ENCODE results near the gene GPR180.

GPR180 gene

DNA sequence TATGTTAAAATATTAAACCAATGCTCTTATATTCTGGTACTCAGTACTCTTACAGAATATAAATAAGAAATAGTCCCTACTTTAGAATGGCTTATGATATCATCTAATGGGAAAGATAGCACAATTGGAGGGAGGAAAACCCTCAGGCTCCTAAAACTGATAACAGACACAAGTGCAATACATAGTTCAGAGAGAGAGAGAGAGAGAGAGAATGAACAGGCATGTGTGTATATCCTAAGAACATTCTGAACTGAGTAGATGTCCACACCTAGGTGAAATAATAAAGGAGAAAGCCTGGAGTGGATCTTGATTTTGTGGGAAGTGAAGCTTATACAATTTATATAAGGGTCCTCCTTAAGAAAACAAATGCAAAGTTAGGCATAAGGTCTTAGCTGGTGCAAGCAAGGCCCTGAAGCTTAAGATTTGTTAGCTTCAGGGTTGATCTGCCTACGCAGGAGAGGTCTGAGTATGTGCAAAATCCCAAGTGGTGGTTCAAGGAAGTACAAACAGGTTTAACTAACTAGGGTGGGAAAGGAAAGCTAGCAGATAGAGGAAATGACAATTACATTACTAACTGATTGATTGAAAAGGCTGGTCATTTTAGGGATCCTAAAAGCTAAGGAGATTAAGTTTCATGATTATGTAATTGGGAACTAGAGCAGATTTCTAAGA lies 57.4 kb downstream of the GPR180 start:
- no peaks in the 10 kb centered on the region for H3K79me2 ChIP-seq (ENCODE audit: insufficient read depth, low read length)
- H4K20me1 ChIP-seq (ENCODE audit: insufficient read depth, low read length, poor library complexity, severe bottlenecking): no peaks in the 10 kb centered on the region
- H3K9ac ChIP-seq (ENCODE audit: low read depth, low read length, poor library complexity, severe bottlenecking): no peak overlapping the region
- no peaks in the 10 kb centered on the region for H3F3A ChIP-seq (ENCODE audit: low read depth)
- H3K9me3 ChIP-seq (ENCODE audit: insufficient read depth, low read depth, low read length): no peaks in the 10 kb centered on the region
- H3K27me3 ChIP-seq (ENCODE audit: insufficient read depth, low read length, poor library complexity, severe bottlenecking): no peaks in the 10 kb centered on the region
- H2AFZ ChIP-seq (ENCODE audit: low read length): no peak overlapping the region
- no peaks in the 10 kb centered on the region for H3K4me1 ChIP-seq (ENCODE audit: insufficient read depth, low read length, poor library complexity, severe bottlenecking)
- TF ChIP-seq CTCF (conservative IDR thresholded peaks at IDR 0.05; ENCODE audit: low read length) (no peak), EZH2phosphoT487 (IDR thresholded peaks at IDR 0.05; ENCODE audit: borderline replicate concordance) (no peak)
- H3K4me2 ChIP-seq (ENCODE audit: low read depth, low read length, poor library complexity, severe bottlenecking): no peak overlapping the region
- H3K36me3 ChIP-seq (ENCODE audit: insufficient read depth, low read length): no peaks in the 10 kb centered on the region
- H3K4me3 ChIP-seq (ENCODE audit: low read length, poor library complexity, severe bottlenecking): no peak overlapping the region
- no peaks in the 10 kb centered on the region for H3K9me2 ChIP-seq (replicated peaks; ENCODE audit: low read depth, low read length)

DNA sequence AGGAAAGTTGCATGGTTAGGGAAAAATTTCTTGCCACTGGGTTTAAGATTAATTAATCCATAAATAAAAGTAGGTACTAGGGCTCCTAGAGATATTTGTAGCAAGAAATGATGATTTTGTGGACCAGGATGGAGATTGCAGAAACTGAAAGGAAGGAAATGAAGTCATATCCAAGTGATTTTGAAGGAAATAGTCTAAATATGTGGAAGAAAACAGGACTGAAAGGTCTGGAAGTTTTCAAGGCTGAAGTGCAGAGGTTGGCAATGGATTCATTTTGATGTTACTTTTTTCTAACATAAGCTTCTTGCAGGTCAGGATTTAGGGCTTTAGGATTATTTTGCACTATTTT lies 57.9 kb downstream of the GPR180 start:
- Histone ChIP-seq H3K4me1 (ENCODE audit: insufficient read depth, low read length, poor library complexity, severe bottlenecking) (no peaks in the 10 kb centered on the region), H3K4me2 (ENCODE audit: low read depth, low read length, poor library complexity, severe bottlenecking) (no peak overlapping the region), H3K9me2 (replicated peaks; ENCODE audit: low read depth, low read length) (no peaks in the 10 kb centered on the region), H3K9ac (ENCODE audit: low read depth, low read length, poor library complexity, severe bottlenecking) (no peak overlapping the region), H3K27me3 (ENCODE audit: insufficient read depth, low read length, poor library complexity, severe bottlenecking) (no peaks in the 10 kb centered on the region), H4K20me1 (ENCODE audit: insufficient read depth, low read length, poor library complexity, severe bottlenecking) (no peaks in the 10 kb centered on the region), H3K36me3 (ENCODE audit: insufficient read depth, low read length) (no peaks in the 10 kb centered on the region), H2AFZ (ENCODE audit: low read length) (no peak overlapping the region), H3K9me3 (ENCODE audit: insufficient read depth, low read depth, low read length) (no peaks in the 10 kb centered on the region), H3K79me2 (ENCODE audit: insufficient read depth, low read length) (no peaks in the 10 kb centered on the region), H3K4me3 (ENCODE audit: low read length, poor library complexity, severe bottlenecking) (no peak overlapping the region), H3F3A (ENCODE audit: low read depth) (no peaks in the 10 kb centered on the region)
- TF ChIP-seq CTCF (conservative IDR thresholded peaks at IDR 0.05; ENCODE audit: low read length) (no peak), EZH2phosphoT487 (IDR thresholded peaks at IDR 0.05; ENCODE audit: borderline replicate concordance) (no peak)

- peak overlapping the region; percentile 48 for H3K4me2 ChIP-seq (ENCODE audit: low read depth, low read length, poor library complexity, severe bottlenecking)
- H2AFZ ChIP-seq (ENCODE audit: low read length): peak overlapping the region; percentile 85
- no peak overlapping the region for H3K9ac ChIP-seq (ENCODE audit: low read depth, low read length, poor library complexity, severe bottlenecking)
These were observed 59.2 kb downstream of the GPR180 start for GRCh38 chr13:94660695-94661326.

More at GRCh38 chr13:94660695-94661326, 59.2 kb downstream of the GPR180 start:
- H4K20me1 ChIP-seq (ENCODE audit: insufficient read depth, low read length, poor library complexity, severe bottlenecking): no peaks in the 10 kb centered on the region
- no peaks in the 10 kb centered on the region for H3K9me3 ChIP-seq (ENCODE audit: insufficient read depth, low read depth, low read length)
- no peaks in the 10 kb centered on the region for H3K79me2 ChIP-seq (ENCODE audit: insufficient read depth, low read length)
- no peaks in the 10 kb centered on the region for H3F3A ChIP-seq (ENCODE audit: low read depth)
- no peaks in the 10 kb centered on the region for H3K27me3 ChIP-seq (ENCODE audit: insufficient read depth, low read length, poor library complexity, severe bottlenecking)
- H3K4me1 ChIP-seq (ENCODE audit: insufficient read depth, low read length, poor library complexity, severe bottlenecking): no peaks in the 10 kb centered on the region
- H3K36me3 ChIP-seq (ENCODE audit: insufficient read depth, low read length): no peaks in the 10 kb centered on the region
- no peaks in the 10 kb centered on the region for H3K9me2 ChIP-seq (replicated peaks; ENCODE audit: low read depth, low read length)
- no peak for TF ChIP-seq EZH2phosphoT487 (IDR thresholded peaks at IDR 0.05; ENCODE audit: borderline replicate concordance)
- peak; percentile 63 for TF ChIP-seq CTCF (conservative IDR thresholded peaks at IDR 0.05; ENCODE audit: low read length)
- peak overlapping the region; percentile 56 for H3K4me3 ChIP-seq (ENCODE audit: low read length, poor library complexity, severe bottlenecking)

Data from Loucy (cell line).